Sigmoid colon (tissue), 7 donors: ENCODE data around the gene VWA3B. TPM values are rescaled to one million over a fixed set of nuclear protein-coding genes. Genes with fewer than 3 reads are reported as not detected.

Source experiments
- DNase-seq: peaks from one replicate; pipeline ENCODE4 v3.0.0-alpha.2; 2019
- H3K27ac ChIP-seq, 4 donors: fragments of 200-600 bp; sonication (generic); one replicate each; pipeline ENCODE4 v1.5.1; 2016 to 2019; ENCODE audit warnings: mild to moderate bottlenecking in 1 of 4
- H3K27me3 ChIP-seq, 3 donors: fragments of 200-600 bp; sonication (generic); one replicate each; pipeline ENCODE4 v1.5.1; 2019; ENCODE audit warnings: mild to moderate bottlenecking in 1 of 3
- H3K36me3 ChIP-seq, 4 donors: fragments of 200-600 bp; sonication (generic); one replicate each; pipeline ENCODE4 v1.5.1; 2016 to 2019
- H3K4me1 ChIP-seq, 4 donors: fragments of 200-600 bp; sonication (generic); one replicate each; pipeline ENCODE4 v1.5.1; 2017 to 2019
- H3K4me3 ChIP-seq, 4 donors: fragments of 200-600 bp; sonication (generic); one replicate each; pipeline ENCODE4 v1.5.1; 2017 to 2019; ENCODE audit warnings: mild to moderate bottlenecking in 2 of 4, moderate library complexity in 1 of 4
- H3K9me3 ChIP-seq, 4 donors: fragments of 200-600 bp in 3 of 4; sonication (generic) in 3 of 4; one replicate each; pipeline versions ENCODE4 v1.5.1 to v1.6.1; 2013 to 2019
- EP300 ChIP-seq, 4 donors: sonication (generic); formaldehyde crosslinking; IDR thresholded peaks; one replicate each; pipeline ENCODE4 v1.6.1; 2017; ENCODE audit warnings: antibody characterized with exemption in 4 of 4
- POLR2A ChIP-seq, 2 donors: fragments of 450-650 bp; IDR thresholded peaks; one replicate each; pipeline ENCODE4 v1.6.1; 2016; ENCODE audit warnings: antibody characterized with exemption in 2 of 2, mild to moderate bottlenecking in 2 of 2, moderate library complexity in 2 of 2
- POLR2AphosphoS5 ChIP-seq, 4 donors: sonication (generic); formaldehyde crosslinking; IDR thresholded peaks; one replicate each; pipeline ENCODE4 v1.6.1; 2017; ENCODE audit warnings: antibody characterized with exemption in 4 of 4
- WGBS, 2 donors: extraction: QIAGEN DNeasy Blood & Tissue Kit; methylation state at CpG; one replicate each; pipeline ENCODE4 v1.1.7; 2013; 5-methylcytosine and 5-hydroxymethylcytosine counted together
- intact Hi-C: fragments of 100-400 bp; cut with DNase I; formaldehyde crosslinking; loops from one replicate; pipeline ENCODE4 v1.15.1; 2023
- polyA plus RNA-seq, 3 donors: library from polyadenylated mRNA; stranded (reverse); fragments of 200-250 nt; gene quantifications; one replicate each; pipeline ENCODE4 v1.2.3, GENCODE V29; 2013
- total RNA-seq, 4 donors: library from RNA; depleted of rRNA; stranded (reverse); fragments of >200 nt; gene quantifications; one replicate each; pipeline ENCODE4 v1.1.0, GENCODE V29; 2016
- TF ChIP-seq, protein P1 (sequence below), 4 experiments: fragments of 450-650 bp in 3 of 4; fragments of 200-600 bp in 1 of 4; IDR thresholded peaks; one replicate each; pipeline ENCODE4 v1.5.1; 2016 to 2019; ENCODE audit warnings: antibody characterized with exemption in 4 of 4, mild to moderate bottlenecking in 3 of 4, moderate library complexity in 2 of 4
- donor health status: healthy with polysubstance abuse.
- donor health status: Bipolar disorder and iron deficiency.
- donor health status: healthy.

The VWA3B gene
- total and polyA plus RNA-seq, 7 donors = 0.55 to 1.4 (median 1.2) TPM; not detected in 3

- H3K4me1 ChIP-seq = no peaks in the 10 kb centered on the region
- no peaks in the 10 kb centered on the region for H3K27me3 ChIP-seq
- no peaks in the 10 kb centered on the region for H3K9me3 ChIP-seq
- no peak overlapping the region for H3K27ac ChIP-seq
- no peak overlapping the region for H3K4me3 ChIP-seq
- intact Hi-C loops = no loop called here
- no peaks in the 10 kb centered on the region for H3K36me3 ChIP-seq
- TF ChIP-seq POLR2AphosphoS5 (IDR thresholded peaks at IDR 0.05) = no peak
- TF ChIP-seq POLR2A (IDR thresholded peaks at IDR 0.05) = no peak
- no peak for TF ChIP-seq EP300 (IDR thresholded peaks at IDR 0.05)
- 89% methylated on average over 14 of the region's 14 CpGs for WGBS, 2 donors
- no peak for DNase-seq
Measured at GRCh38 chr2:98172150-98172765, 85.3 kb downstream of the VWA3B start.

DNA sequence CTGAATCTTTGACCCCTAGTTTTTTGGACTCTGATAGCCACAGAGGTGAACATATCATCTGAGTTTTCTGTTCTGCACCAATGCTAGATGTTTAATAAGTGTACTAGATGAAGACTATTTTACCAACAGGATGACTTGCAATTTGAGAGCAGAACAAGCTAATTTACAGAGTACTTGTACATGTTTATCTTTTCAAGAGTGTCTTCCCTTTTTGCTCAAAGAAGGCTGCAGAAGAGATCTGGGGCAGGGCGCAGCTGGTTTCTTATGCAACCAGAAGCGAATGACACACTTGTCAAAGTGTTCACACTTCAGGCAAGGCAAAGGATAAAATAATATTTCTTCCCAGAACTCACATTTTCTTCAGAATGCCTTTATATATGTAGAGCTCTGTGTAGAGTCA is 86.0 kb downstream of the VWA3B start:
- no peak overlapping the region for H3K4me3 ChIP-seq
- TF ChIP-seq EP300 (IDR thresholded peaks at IDR 0.05) = no peak
- TF ChIP-seq POLR2A (IDR thresholded peaks at IDR 0.05) = no peak
- no peak for TF ChIP-seq POLR2AphosphoS5 (IDR thresholded peaks at IDR 0.05)
- TF ChIP-seq, protein P1, sequence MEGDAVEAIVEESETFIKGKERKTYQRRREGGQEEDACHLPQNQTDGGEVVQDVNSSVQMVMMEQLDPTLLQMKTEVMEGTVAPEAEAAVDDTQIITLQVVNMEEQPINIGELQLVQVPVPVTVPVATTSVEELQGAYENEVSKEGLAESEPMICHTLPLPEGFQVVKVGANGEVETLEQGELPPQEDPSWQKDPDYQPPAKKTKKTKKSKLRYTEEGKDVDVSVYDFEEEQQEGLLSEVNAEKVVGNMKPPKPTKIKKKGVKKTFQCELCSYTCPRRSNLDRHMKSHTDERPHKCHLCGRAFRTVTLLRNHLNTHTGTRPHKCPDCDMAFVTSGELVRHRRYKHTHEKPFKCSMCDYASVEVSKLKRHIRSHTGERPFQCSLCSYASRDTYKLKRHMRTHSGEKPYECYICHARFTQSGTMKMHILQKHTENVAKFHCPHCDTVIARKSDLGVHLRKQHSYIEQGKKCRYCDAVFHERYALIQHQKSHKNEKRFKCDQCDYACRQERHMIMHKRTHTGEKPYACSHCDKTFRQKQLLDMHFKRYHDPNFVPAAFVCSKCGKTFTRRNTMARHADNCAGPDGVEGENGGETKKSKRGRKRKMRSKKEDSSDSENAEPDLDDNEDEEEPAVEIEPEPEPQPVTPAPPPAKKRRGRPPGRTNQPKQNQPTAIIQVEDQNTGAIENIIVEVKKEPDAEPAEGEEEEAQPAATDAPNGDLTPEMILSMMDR (IDR thresholded peaks at IDR 0.05) = no peak

GRCh38 chr2:98175811-98176210 is 88.8 kb downstream of the VWA3B start:
- no peaks in the 10 kb centered on the region for H3K27me3 ChIP-seq
- TF ChIP-seq, protein P1 (IDR thresholded peaks at IDR 0.05) = no peak
- TF ChIP-seq EP300 (IDR thresholded peaks at IDR 0.05) (no peak), POLR2AphosphoS5 (IDR thresholded peaks at IDR 0.05) (no peak), POLR2A (IDR thresholded peaks at IDR 0.05) (no peak)
- DNase-seq = no peak
- no peaks in the 10 kb centered on the region for H3K36me3 ChIP-seq
- intact Hi-C loops = no loop called here
- H3K4me1 ChIP-seq = no peaks in the 10 kb centered on the region
- no peak overlapping the region for H3K27ac ChIP-seq
- WGBS, 2 donors = 38 to 49% methylated on average over 6 of the region's 6 CpGs
- no peak overlapping the region for H3K4me3 ChIP-seq
- no peaks in the 10 kb centered on the region for H3K9me3 ChIP-seq

More for the DNA sequence above, 86.0 kb downstream of the VWA3B start:
- Histone ChIP-seq H3K27ac (no peak overlapping the region), H3K9me3 (no peaks in the 10 kb centered on the region), H3K27me3 (no peaks in the 10 kb centered on the region), H3K4me1 (no peaks in the 10 kb centered on the region), H3K36me3 (no peaks in the 10 kb centered on the region)
- DNase-seq = no peak
- intact Hi-C loops = no loop called here
- WGBS, 2 donors = 72 to 84% methylated on average over 2 of the region's 2 CpGs

- DNase-seq = no peak
- intact Hi-C loops = no loop called here
- 56 to 60% methylated on average over 2 of the region's 2 CpGs for WGBS, 2 donors
- H3K27me3 ChIP-seq = no peaks in the 10 kb centered on the region
- no peak overlapping the region for H3K4me3 ChIP-seq
- TF ChIP-seq, protein P1 (IDR thresholded peaks at IDR 0.05) = no peak
- TF ChIP-seq POLR2A (IDR thresholded peaks at IDR 0.05) (no peak), POLR2AphosphoS5 (IDR thresholded peaks at IDR 0.05) (no peak), EP300 (IDR thresholded peaks at IDR 0.05) (no peak)
- H3K4me1 ChIP-seq = no peaks in the 10 kb centered on the region
- H3K27ac ChIP-seq = no peak overlapping the region
- H3K9me3 ChIP-seq = no peaks in the 10 kb centered on the region
- H3K36me3 ChIP-seq = no peaks in the 10 kb centered on the region
Measured at GRCh38 chr2:98177286-98177685, 90.3 kb downstream of the VWA3B start.

DNA sequence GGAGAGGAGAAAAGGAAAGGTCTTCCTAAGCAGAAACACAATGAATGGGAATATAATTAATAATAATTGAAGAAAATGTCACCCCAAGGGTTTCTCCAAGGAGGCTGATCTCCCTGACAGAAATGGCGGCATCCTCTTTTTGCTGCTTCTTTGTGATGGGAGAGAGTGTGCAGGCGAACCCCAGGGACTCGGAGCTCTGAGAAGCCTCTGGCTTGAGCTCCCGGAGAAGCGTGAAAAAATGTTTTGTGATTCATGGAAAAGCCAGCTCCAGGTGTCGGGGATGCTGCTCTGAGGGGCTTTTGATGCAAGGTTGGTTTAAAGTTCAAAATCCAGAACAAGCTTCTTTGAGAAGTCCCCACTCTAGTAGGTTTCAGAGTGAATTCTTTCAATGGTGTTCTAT is 91.0 kb downstream of the VWA3B start:
- intact Hi-C loops = no loop called here

More for the DNA sequence above, 91.0 kb downstream of the VWA3B start:
- H3K27me3 ChIP-seq = no peaks in the 10 kb centered on the region
- 80 to 89% methylated on average over 6 of the region's 6 CpGs for WGBS, 2 donors
- H3K4me3 ChIP-seq = no peak overlapping the region
- H3K36me3 ChIP-seq = no peaks in the 10 kb centered on the region
- no peaks in the 10 kb centered on the region for H3K4me1 ChIP-seq
- no peak overlapping the region for H3K27ac ChIP-seq
- no peak for DNase-seq
- TF ChIP-seq POLR2A (IDR thresholded peaks at IDR 0.05) = no peak
- TF ChIP-seq, protein P1 (IDR thresholded peaks at IDR 0.05) = no peak
- no peak for TF ChIP-seq POLR2AphosphoS5 (IDR thresholded peaks at IDR 0.05)
- no peak for TF ChIP-seq EP300 (IDR thresholded peaks at IDR 0.05)
- H3K9me3 ChIP-seq = no peaks in the 10 kb centered on the region
